Fibroblast of lung (primary cell): Measurements from ENCODE around the gene GAK.

ENCODE experiments used
- EZH2 ChIP-seq: IDR thresholded peaks from 2 replicates; pipeline ENCODE4 v1.5.1; 2012; ENCODE audit warnings: low read length, control low read depth, mild to moderate bottlenecking; ENCODE audit errors: missing control alignments
- TF ChIP-seq, protein P1 (sequence below), 2 donors: IDR thresholded peaks in 1 of 2; conservative IDR thresholded peaks in 1 of 2; 1 replicate in 1 of 2; 2 replicates in 1 of 2; pipeline ENCODE4 v1.5.1; 2011 to 2012; ENCODE audit warnings: low read length in 2 of 2, control low read depth in 1 of 2, inconsistent platforms in 1 of 2, low read depth in 1 of 2, mild to moderate bottlenecking in 1 of 2

GRCh38 chr4:900073-900472 lies 32.0 kb downstream of the GAK start:
- TF ChIP-seq, protein P1, sequence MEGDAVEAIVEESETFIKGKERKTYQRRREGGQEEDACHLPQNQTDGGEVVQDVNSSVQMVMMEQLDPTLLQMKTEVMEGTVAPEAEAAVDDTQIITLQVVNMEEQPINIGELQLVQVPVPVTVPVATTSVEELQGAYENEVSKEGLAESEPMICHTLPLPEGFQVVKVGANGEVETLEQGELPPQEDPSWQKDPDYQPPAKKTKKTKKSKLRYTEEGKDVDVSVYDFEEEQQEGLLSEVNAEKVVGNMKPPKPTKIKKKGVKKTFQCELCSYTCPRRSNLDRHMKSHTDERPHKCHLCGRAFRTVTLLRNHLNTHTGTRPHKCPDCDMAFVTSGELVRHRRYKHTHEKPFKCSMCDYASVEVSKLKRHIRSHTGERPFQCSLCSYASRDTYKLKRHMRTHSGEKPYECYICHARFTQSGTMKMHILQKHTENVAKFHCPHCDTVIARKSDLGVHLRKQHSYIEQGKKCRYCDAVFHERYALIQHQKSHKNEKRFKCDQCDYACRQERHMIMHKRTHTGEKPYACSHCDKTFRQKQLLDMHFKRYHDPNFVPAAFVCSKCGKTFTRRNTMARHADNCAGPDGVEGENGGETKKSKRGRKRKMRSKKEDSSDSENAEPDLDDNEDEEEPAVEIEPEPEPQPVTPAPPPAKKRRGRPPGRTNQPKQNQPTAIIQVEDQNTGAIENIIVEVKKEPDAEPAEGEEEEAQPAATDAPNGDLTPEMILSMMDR (conservative IDR thresholded peaks at IDR 0.05 in 1 of 2, IDR thresholded peaks at IDR 0.05 in 1 of 2; ENCODE audit: low read depth in 1 of 2, low read length in 2 of 2), result no peak
- TF ChIP-seq EZH2, result no peak
